Measurements from ENCODE around the gene BFAR.

Gene BFAR

DNA sequence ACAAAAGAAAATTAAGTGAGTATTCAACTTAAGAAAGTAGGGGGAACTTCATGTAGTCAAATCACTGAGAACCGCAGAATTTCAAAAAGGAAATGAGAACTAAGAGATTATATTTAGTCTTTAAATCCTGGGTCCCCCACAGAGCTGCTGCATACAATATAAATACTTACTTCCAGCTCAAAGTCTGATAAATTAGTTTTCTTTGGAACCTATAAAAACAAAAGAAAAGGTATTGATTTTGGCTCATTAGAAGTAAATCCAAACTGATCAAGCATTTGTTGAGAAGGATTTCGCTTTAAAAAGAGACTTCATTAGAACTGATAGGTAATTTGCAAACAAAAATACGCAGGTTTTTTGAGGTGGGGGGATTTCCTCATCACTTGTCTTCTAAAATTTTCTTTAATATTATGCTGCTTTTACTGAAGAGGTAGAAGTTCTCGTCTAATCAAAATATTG lies 24.6 kb upstream of the BFAR start:
- Histone ChIP-seq H3K27me3 (replicated peaks in 2 of 5; ENCODE audit: control insufficient read depth in 4 of 5, insufficient read depth in 5 of 5, low read length in 4 of 5) (no peaks in the 10 kb centered on the region), H3K4me1 (ENCODE audit: control extremely low read depth in 1 of 4, control insufficient read depth in 4 of 4, insufficient read depth in 4 of 4, low read length in 3 of 4) (no peaks in the 10 kb centered on the region), H3K36me3 (ENCODE audit: control insufficient read depth in 4 of 4, insufficient read depth in 4 of 4, low read length in 3 of 4) (peaks cover 32 to 81% (median 55%) of the 10 kb centered on the region in 4 experiments), H3K4me3 (ENCODE audit: control insufficient read depth in 1 of 7, extremely low read depth in 1 of 7, insufficient read depth in 4 of 7, low read depth in 2 of 7, low read length in 6 of 7) (no peak overlapping the region), H3K9me3 (ENCODE audit: control extremely low read depth in 1 of 5, control insufficient read depth in 4 of 5, insufficient read depth in 2 of 5, low read depth in 1 of 5, low read length in 4 of 5) (no peaks in the 10 kb centered on the region), H3K27ac (ENCODE audit: insufficient read depth in 1 of 2, low read depth in 1 of 2, low read length in 2 of 2, poor library complexity in 1 of 2, severe bottlenecking in 2 of 2) (no peak overlapping the region)
- WGBS (ENCODE audit: insufficient coverage), result no CpG with 5 or more reads among the region's 4 CpGs
- POLR2A ChIA-PET, result no interaction called here
- no peak for DNase-seq
- CTCF ChIA-PET, result no interaction called here

DNA sequence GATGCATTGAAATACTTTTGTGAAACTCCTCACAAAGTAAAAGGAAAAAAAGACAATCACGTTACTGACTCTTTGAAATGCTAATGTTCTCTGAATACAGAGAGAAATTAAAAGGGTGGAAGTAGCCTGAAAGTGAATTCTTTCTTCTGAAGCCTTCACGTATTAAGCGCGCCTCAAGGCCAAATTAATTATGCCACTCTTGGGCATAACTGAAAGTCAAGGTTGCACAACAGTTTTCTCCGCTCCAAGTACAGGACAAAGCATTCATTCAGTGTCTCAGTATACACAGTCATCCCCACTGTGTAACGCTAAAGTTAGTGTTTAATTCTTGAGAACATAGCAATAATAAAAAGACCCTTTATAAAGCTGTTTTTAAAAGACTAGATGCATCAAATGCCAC lies 24.1 kb upstream of the BFAR start:
- Histone ChIP-seq H3K9me3 (ENCODE audit: control extremely low read depth in 1 of 5, control insufficient read depth in 4 of 5, insufficient read depth in 2 of 5, low read depth in 1 of 5, low read length in 4 of 5) (no peaks in the 10 kb centered on the region), H3K27me3 (replicated peaks in 2 of 5; ENCODE audit: control insufficient read depth in 4 of 5, insufficient read depth in 5 of 5, low read length in 4 of 5) (no peaks in the 10 kb centered on the region), H3K27ac (ENCODE audit: insufficient read depth in 1 of 2, low read depth in 1 of 2, low read length in 2 of 2, poor library complexity in 1 of 2, severe bottlenecking in 2 of 2) (no peak overlapping the region), H3K36me3 (ENCODE audit: control insufficient read depth in 4 of 4, insufficient read depth in 4 of 4, low read length in 3 of 4) (peaks cover 32 to 81% (median 53%) of the 10 kb centered on the region in 4 experiments), H3K4me1 (ENCODE audit: control extremely low read depth in 1 of 4, control insufficient read depth in 4 of 4, insufficient read depth in 4 of 4, low read length in 3 of 4) (no peaks in the 10 kb centered on the region), H3K4me3 (ENCODE audit: control insufficient read depth in 1 of 7, extremely low read depth in 1 of 7, insufficient read depth in 4 of 7, low read depth in 2 of 7, low read length in 6 of 7) (no peak overlapping the region)
- POLR2A ChIA-PET, result no interaction called here
- CTCF ChIA-PET, result no interaction called here
- no peak for DNase-seq
- 90% methylated on average over 4 of the region's 6 CpGs for WGBS (ENCODE audit: insufficient coverage)

DNA sequence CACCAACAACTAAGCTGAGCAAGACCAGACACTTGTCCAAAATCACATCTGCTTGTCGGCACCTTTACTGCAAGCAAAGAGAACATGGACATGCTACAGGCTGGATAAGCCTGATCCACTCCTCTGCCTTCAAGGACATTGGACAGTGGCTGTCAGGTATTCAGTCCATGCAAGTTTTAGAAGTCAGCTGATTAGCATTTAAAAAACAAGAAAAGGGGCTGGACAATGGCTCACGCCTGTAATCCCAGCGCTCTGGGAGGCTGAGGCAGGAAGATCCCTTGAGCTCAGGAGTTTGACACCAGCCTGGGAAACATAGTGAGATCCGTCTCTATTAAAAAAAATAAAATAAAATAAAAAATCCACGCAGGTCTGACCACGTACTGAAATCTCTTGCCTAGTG lies 23.0 kb upstream of the BFAR start:
- H3K27me3 ChIP-seq (replicated peaks in 2 of 5; ENCODE audit: control insufficient read depth in 4 of 5, insufficient read depth in 5 of 5, low read length in 4 of 5), result no peaks in the 10 kb centered on the region
- H3K27ac ChIP-seq (ENCODE audit: insufficient read depth in 1 of 2, low read depth in 1 of 2, low read length in 2 of 2, poor library complexity in 1 of 2, severe bottlenecking in 2 of 2), result no peak overlapping the region
- no peak for DNase-seq
- H3K4me1 ChIP-seq (ENCODE audit: control extremely low read depth in 1 of 4, control insufficient read depth in 4 of 4, insufficient read depth in 4 of 4, low read length in 3 of 4), result no peaks in the 10 kb centered on the region
- H3K36me3 ChIP-seq (ENCODE audit: control insufficient read depth in 4 of 4, insufficient read depth in 4 of 4, low read length in 3 of 4), result peaks cover 30 to 85% (median 54%) of the 10 kb centered on the region in 4 experiments
- H3K9me3 ChIP-seq (ENCODE audit: control extremely low read depth in 1 of 5, control insufficient read depth in 4 of 5, insufficient read depth in 2 of 5, low read depth in 1 of 5, low read length in 4 of 5), result no peaks in the 10 kb centered on the region
- POLR2A ChIA-PET, result interaction anchor here (0.6 kb wide), 1 partner anchor 260 kb away, joined by 3 read pairs; no protein-coding TSS in a partner anchor
- H3K4me3 ChIP-seq (ENCODE audit: control insufficient read depth in 1 of 7, extremely low read depth in 1 of 7, insufficient read depth in 4 of 7, low read depth in 2 of 7, low read length in 6 of 7), result no peak overlapping the region
- CTCF ChIA-PET, result no interaction called here
- WGBS (ENCODE audit: insufficient coverage), result 100% methylated on average over 5 of the region's 6 CpGs

DNA sequence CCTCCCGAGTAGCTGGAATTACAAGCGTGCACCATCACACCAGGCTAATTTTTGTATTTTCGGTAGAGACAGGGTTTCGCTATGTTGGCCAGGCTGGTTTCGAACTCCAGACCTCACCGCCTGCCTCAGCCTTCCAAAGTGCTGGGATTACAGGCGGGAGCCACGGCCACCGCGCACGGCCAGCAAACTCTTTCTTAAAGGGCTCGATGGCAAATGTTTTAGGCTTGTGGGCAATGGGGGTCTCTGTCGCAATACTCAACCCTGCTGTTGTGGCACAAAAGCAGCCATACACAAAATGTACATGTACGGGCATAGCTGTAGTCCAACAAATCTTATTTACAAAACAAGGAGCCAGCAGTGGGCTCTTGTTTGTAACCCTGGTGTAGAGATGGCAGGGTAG lies 21.1 kb upstream of the BFAR start:
- Histone ChIP-seq H3K4me3 (ENCODE audit: control insufficient read depth in 1 of 7, extremely low read depth in 1 of 7, insufficient read depth in 4 of 7, low read depth in 2 of 7, low read length in 6 of 7) (no peak overlapping the region), H3K27me3 (replicated peaks in 2 of 5; ENCODE audit: control insufficient read depth in 4 of 5, insufficient read depth in 5 of 5, low read length in 4 of 5) (no peaks in the 10 kb centered on the region), H3K4me1 (ENCODE audit: control extremely low read depth in 1 of 4, control insufficient read depth in 4 of 4, insufficient read depth in 4 of 4, low read length in 3 of 4) (no peaks in the 10 kb centered on the region), H3K36me3 (ENCODE audit: control insufficient read depth in 4 of 4, insufficient read depth in 4 of 4, low read length in 3 of 4) (peaks cover 27 to 88% (median 56%) of the 10 kb centered on the region in 4 experiments), H3K27ac (ENCODE audit: insufficient read depth in 1 of 2, low read depth in 1 of 2, low read length in 2 of 2, poor library complexity in 1 of 2, severe bottlenecking in 2 of 2) (no peak overlapping the region), H3K9me3 (ENCODE audit: control extremely low read depth in 1 of 5, control insufficient read depth in 4 of 5, insufficient read depth in 2 of 5, low read depth in 1 of 5, low read length in 4 of 5) (no peaks in the 10 kb centered on the region)
- CTCF ChIA-PET, result no interaction called here
- no peak for DNase-seq
- POLR2A ChIA-PET, result no interaction called here
- 98% methylated on average over 12 of the region's 14 CpGs for WGBS (ENCODE audit: insufficient coverage)

DNA sequence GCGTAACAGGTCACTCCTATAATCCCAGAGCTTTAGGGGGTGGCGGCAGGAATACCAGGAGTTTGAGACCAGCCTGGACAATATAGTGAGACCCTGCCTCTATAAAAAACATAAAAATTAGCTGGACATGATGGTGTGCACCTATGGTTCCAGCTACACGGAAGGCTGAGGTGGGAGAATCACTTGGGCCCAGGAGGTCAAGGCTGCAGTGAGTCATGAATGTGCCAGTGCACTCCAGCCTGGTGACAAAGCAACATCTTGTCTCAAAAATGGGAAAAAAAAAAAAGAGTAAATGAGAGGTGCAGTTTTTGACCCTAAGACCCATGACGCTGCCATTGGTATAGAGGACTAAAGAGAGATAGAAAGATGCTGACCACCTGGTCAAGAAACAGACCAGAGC lies 18.8 kb upstream of the BFAR start:
- H3K4me3 ChIP-seq (ENCODE audit: control insufficient read depth in 1 of 7, extremely low read depth in 1 of 7, insufficient read depth in 4 of 7, low read depth in 2 of 7, low read length in 6 of 7), result no peak overlapping the region
- no peaks in the 10 kb centered on the region for H3K9me3 ChIP-seq (ENCODE audit: control extremely low read depth in 1 of 5, control insufficient read depth in 4 of 5, insufficient read depth in 2 of 5, low read depth in 1 of 5, low read length in 4 of 5)
- POLR2A ChIA-PET, result no interaction called here
- no peaks in the 10 kb centered on the region for H3K27me3 ChIP-seq (replicated peaks in 2 of 5; ENCODE audit: control insufficient read depth in 4 of 5, insufficient read depth in 5 of 5, low read length in 4 of 5)
- H3K27ac ChIP-seq (ENCODE audit: insufficient read depth in 1 of 2, low read depth in 1 of 2, low read length in 2 of 2, poor library complexity in 1 of 2, severe bottlenecking in 2 of 2), result no peak overlapping the region
- H3K36me3 ChIP-seq (ENCODE audit: control insufficient read depth in 4 of 4, insufficient read depth in 4 of 4, low read length in 3 of 4), result peaks cover 22 to 83% (median 51%) of the 10 kb centered on the region in 4 experiments
- WGBS (ENCODE audit: insufficient coverage), result 96% methylated on average over 4 of the region's 4 CpGs
- no peaks in the 10 kb centered on the region for H3K4me1 ChIP-seq (ENCODE audit: control extremely low read depth in 1 of 4, control insufficient read depth in 4 of 4, insufficient read depth in 4 of 4, low read length in 3 of 4)
- CTCF ChIA-PET, result no interaction called here
- no peak for DNase-seq

DNA sequence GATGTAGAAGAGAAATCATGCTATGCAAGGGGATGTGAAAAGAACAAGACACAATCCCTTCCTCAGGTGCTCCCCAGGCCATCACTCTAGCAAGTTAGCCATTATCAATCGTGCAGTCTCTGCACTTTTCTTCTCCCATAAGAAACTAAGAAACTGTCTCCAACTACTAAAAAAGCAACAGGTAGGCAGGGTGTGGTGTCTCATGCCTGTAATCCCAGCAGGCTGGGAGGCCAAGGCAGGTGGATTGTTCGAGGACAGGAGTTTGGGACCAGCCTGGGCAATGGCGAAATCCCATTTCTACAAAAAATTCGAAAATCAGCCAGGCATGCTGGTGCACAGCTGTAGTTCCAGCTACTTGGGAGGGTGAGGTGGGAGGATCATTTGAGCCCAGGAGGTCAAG lies 16.5 kb upstream of the BFAR start:
- no peaks in the 10 kb centered on the region for H3K9me3 ChIP-seq (ENCODE audit: control extremely low read depth in 1 of 5, control insufficient read depth in 4 of 5, insufficient read depth in 2 of 5, low read depth in 1 of 5, low read length in 4 of 5)
- no peak overlapping the region for H3K4me3 ChIP-seq (ENCODE audit: control insufficient read depth in 1 of 7, extremely low read depth in 1 of 7, insufficient read depth in 4 of 7, low read depth in 2 of 7, low read length in 6 of 7)
- no peaks in the 10 kb centered on the region for H3K4me1 ChIP-seq (ENCODE audit: control extremely low read depth in 1 of 4, control insufficient read depth in 4 of 4, insufficient read depth in 4 of 4, low read length in 3 of 4)
- ChIA-PET POLR2A (no interaction called here), CTCF (interaction anchor here (0.7 kb wide), 1 partner anchor 16 kb away, joined by 3 read pairs; no protein-coding TSS in a partner anchor)
- H3K27ac ChIP-seq (ENCODE audit: insufficient read depth in 1 of 2, low read depth in 1 of 2, low read length in 2 of 2, poor library complexity in 1 of 2, severe bottlenecking in 2 of 2), result no peak overlapping the region
- no peaks in the 10 kb centered on the region for H3K27me3 ChIP-seq (replicated peaks in 2 of 5; ENCODE audit: control insufficient read depth in 4 of 5, insufficient read depth in 5 of 5, low read length in 4 of 5)
- H3K36me3 ChIP-seq (ENCODE audit: control insufficient read depth in 4 of 4, insufficient read depth in 4 of 4, low read length in 3 of 4), result peaks cover 22 to 78% (median 42%) of the 10 kb centered on the region in 4 experiments
- 100% methylated on average over 3 of the region's 4 CpGs for WGBS (ENCODE audit: insufficient coverage)
- no peak for DNase-seq

DNA sequence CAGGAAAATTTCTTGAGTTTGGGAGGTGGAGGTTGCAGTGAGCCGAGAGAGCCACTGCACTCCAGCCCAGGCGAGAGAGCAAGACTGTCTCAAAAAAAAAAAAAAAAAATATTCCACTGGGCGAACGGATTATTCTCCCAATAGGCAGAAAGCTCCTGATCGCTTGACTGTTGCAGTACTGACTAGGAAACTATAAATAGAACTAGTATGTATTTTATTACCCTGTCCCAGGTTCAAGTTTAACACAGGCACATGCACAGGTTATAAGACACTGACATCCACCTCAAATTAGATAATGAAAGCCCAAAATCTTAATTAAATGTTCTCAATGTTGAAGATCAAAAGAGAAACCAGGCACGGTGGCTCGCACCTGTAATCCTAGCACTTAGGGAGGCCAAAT lies 14.2 kb upstream of the BFAR start:
- no peak overlapping the region for H3K27ac ChIP-seq (ENCODE audit: insufficient read depth in 1 of 2, low read depth in 1 of 2, low read length in 2 of 2, poor library complexity in 1 of 2, severe bottlenecking in 2 of 2)
- H3K9me3 ChIP-seq (ENCODE audit: control extremely low read depth in 1 of 5, control insufficient read depth in 4 of 5, insufficient read depth in 2 of 5, low read depth in 1 of 5, low read length in 4 of 5), result no peaks in the 10 kb centered on the region
- no peak overlapping the region for H3K4me3 ChIP-seq (ENCODE audit: control insufficient read depth in 1 of 7, extremely low read depth in 1 of 7, insufficient read depth in 4 of 7, low read depth in 2 of 7, low read length in 6 of 7)
- ChIA-PET POLR2A (no interaction called here), CTCF (no interaction called here)
- H3K36me3 ChIP-seq (ENCODE audit: control insufficient read depth in 4 of 4, insufficient read depth in 4 of 4, low read length in 3 of 4), result peaks cover 19 to 77% (median 37%) of the 10 kb centered on the region in 4 experiments
- no peak for DNase-seq
- no peaks in the 10 kb centered on the region for H3K4me1 ChIP-seq (ENCODE audit: control extremely low read depth in 1 of 4, control insufficient read depth in 4 of 4, insufficient read depth in 4 of 4, low read length in 3 of 4)
- no peaks in the 10 kb centered on the region for H3K27me3 ChIP-seq (replicated peaks in 2 of 5; ENCODE audit: control insufficient read depth in 4 of 5, insufficient read depth in 5 of 5, low read length in 4 of 5)
- WGBS (ENCODE audit: insufficient coverage), result 95% methylated on average over 2 of the region's 7 CpGs

All from common myeloid progenitor, CD34-positive (primary cell).